HCT116 (cell line): ENCODE results near the gene DYNC1LI1.

Experiments
- EZH2 ChIP-seq: fragments of 200-600 bp; sonication (generic); IDR thresholded peaks from 2 replicates; pipeline ENCODE4 v1.6.1; 2017; ENCODE audit warnings: antibody characterized with exemption, mixed run types
- EZH2phosphoT487 ChIP-seq: fragments of 200-600 bp; IDR thresholded peaks from 2 replicates; pipeline ENCODE4 v1.6.1; 2018; ENCODE audit warnings: antibody characterized with exemption, borderline replicate concordance
- POLR2A ChIP-seq: IDR thresholded peaks from 2 replicates; pipeline ENCODE4 v1.7.0; 2011; ENCODE audit warnings: borderline replicate concordance; ENCODE audit not compliant: insufficient read depth, insufficient read length; ENCODE audit errors: extremely low read depth
- RAD21 ChIP-seq: IDR thresholded peaks from 2 replicates; pipeline ENCODE4 v1.6.1; 2012; ENCODE audit warnings: low read depth, mild to moderate bottlenecking
- TF ChIP-seq, protein P1 (sequence below), 3 experiments: fragments of 200-600 bp in 1 of 3; sonication (generic) in 1 of 3; IDR thresholded peaks in 2 of 3; conservative IDR thresholded peaks in 1 of 3; 2 replicates each; pipeline ENCODE4 v1.5.1; 2012 to 2017; ENCODE audit warnings: low read depth in 2 of 3, low read length in 2 of 3, antibody characterized with exemption in 1 of 3, borderline replicate concordance in 1 of 3, control low read depth in 1 of 3, mild to moderate bottlenecking in 1 of 3, mixed read lengths in 1 of 3, mixed run types in 1 of 3, moderate library complexity in 1 of 3; ENCODE audit not compliant: insufficient read depth in 1 of 3

DNA sequence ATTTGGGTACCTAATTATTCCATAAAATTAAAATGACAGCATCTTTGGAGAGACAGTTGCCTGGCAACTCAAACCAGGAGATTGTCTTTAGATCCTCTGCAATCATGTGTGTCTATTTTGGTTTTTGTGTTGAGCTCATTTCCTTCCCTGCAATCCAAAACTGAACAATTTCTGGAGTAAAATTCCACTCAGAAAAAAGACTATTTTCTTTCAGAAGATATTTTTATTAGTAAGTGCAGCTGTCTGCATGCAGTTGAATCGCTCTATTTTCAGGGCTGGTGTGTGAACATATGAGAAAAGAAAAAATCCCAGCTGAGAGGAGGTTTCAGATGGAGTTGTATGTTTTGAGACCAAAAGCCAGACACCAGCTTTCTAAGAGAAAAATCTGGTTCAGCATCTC, 41.9 kb upstream of the DYNC1LI1 start:
- no peak for TF ChIP-seq POLR2A
- TF ChIP-seq, protein P1, sequence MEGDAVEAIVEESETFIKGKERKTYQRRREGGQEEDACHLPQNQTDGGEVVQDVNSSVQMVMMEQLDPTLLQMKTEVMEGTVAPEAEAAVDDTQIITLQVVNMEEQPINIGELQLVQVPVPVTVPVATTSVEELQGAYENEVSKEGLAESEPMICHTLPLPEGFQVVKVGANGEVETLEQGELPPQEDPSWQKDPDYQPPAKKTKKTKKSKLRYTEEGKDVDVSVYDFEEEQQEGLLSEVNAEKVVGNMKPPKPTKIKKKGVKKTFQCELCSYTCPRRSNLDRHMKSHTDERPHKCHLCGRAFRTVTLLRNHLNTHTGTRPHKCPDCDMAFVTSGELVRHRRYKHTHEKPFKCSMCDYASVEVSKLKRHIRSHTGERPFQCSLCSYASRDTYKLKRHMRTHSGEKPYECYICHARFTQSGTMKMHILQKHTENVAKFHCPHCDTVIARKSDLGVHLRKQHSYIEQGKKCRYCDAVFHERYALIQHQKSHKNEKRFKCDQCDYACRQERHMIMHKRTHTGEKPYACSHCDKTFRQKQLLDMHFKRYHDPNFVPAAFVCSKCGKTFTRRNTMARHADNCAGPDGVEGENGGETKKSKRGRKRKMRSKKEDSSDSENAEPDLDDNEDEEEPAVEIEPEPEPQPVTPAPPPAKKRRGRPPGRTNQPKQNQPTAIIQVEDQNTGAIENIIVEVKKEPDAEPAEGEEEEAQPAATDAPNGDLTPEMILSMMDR (IDR thresholded peaks at IDR 0.05 in 2 of 3, conservative IDR thresholded peaks at IDR 0.05 in 1 of 3; ENCODE audit: borderline replicate concordance in 1 of 3, insufficient read depth in 1 of 3, low read depth in 2 of 3, low read length in 2 of 3), result no peak
- TF ChIP-seq EZH2, result no peak
- TF ChIP-seq RAD21, result no peak
- TF ChIP-seq EZH2phosphoT487, result no peak
